Measurements from ENCODE around the gene AGAP1.

AGAP1 gene

DNA sequence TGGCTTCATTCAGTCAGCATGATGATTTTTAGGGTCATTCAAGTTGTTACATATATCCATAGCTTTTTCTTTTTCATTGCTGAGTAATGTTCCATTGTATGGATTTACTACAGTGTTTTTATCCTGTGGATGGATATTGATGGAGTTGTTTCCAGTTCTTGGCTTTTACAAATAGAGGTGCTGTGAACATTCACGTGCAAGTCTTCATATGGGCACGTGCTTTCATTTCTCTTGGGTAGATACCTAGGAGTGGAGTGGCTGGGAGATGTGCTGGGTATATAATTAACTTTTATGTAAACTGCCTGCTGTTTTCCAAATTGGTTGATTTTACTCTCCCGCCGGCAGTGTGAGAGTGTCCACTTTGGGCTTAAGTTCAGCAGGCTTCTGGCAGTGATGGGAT, 16.5 kb downstream of the AGAP1 start:
- H3K27me3 Mint-ChIP-seq = peaks cover 13% of the 10 kb centered on the region
- H3K36me3 Mint-ChIP-seq (ENCODE audit: low read depth) = no peaks in the 10 kb centered on the region
- peaks cover 2% of the 10 kb centered on the region for H3K9me3 Mint-ChIP-seq
- no peaks in the 10 kb centered on the region for H3K4me1 Mint-ChIP-seq
- ATAC-seq (no peak), DNase-seq (no peak)
- no peak overlapping the region for H3K4me3 Mint-ChIP-seq
- H3K27ac Mint-ChIP-seq = no peak overlapping the region

DNA sequence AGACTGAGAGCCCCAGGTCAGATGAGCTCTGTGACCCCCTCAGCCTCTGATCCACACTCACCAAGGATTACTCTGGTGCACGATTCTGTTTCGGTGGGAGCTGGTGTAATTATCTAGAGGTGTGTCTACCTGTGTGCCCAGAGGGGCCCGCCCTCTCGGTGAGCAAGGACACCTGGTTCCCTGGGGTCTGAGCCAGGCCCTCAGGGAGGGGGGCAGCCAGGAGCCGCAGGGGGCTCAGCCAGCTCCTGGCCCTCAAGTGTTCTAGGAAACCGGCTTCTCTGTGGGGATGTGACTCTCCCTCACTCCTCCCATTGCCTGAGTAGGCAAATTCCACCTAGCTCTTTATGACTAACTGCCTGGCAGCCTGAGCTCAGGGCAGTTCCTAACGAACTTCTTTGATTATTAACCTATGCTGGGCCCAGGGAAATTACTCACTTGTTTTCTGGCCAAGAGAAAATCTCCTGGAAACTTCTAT, 17.4 kb downstream of the AGAP1 start:
- Mint-ChIP-seq H3K36me3 (ENCODE audit: low read depth) (no peaks in the 10 kb centered on the region), H3K27me3 (peaks cover 10% of the 10 kb centered on the region), H3K27ac (no peak overlapping the region), H3K4me1 (no peaks in the 10 kb centered on the region), H3K9me3 (peaks cover 6% of the 10 kb centered on the region), H3K4me3 (no peak overlapping the region)
- ATAC-seq = no peak
- DNase-seq = no peak

DNA sequence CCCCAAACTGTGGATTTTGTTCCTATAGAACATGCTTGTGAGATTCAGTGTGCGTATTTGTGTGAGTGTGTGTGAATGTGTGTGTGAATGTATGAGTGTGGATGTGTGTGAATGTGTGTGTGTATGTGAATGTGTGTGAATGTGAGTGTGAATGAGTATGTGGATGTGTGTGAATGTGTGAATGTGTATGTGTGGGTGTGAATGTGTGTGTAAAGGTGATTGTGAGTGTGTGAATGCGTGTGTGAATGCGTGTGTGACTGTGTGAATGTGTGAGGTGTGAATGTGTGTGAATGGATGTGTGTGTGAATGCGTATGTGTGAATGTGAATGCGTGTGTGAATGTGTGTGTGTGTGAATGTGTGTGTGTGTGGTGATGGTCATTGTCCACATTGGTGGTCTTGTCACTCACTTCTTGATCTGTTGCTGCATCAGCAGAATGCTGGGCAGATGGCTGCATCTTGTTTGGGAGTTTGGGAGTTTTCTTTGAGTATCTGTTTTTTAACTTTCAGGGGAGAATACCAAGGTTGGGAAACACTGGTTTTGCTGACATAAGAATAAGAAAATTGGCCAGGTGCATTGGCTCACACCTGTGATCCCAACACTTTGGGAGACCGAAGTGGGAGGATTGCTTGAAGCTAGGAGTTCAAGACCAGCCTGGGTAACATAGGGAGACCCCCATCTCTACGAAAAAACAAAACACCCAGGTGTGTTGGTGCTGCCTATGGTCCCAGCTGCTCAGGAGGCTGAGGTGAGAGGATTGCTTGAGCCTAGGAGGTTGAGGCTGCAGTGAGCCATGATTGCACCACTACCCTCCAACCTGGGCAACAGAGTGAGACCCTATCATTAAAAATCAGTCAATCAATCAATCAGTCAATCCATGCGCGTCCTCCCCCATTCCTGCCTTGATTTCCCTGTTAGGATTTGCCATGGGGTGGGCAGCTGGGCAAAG, 18.2 kb downstream of the AGAP1 start:
- Mint-ChIP-seq H3K4me1 (no peaks in the 10 kb centered on the region), H3K27ac (no peak overlapping the region), H3K36me3 (ENCODE audit: low read depth) (no peaks in the 10 kb centered on the region), H3K27me3 (peaks cover 10% of the 10 kb centered on the region), H3K4me3 (no peak overlapping the region), H3K9me3 (peaks cover 6% of the 10 kb centered on the region)
- DNase-seq (no peak), ATAC-seq (no peak)

GRCh38 chr2:235512699-235513053, 18.8 kb downstream of the AGAP1 start:
- peaks cover 6% of the 10 kb centered on the region for H3K9me3 Mint-ChIP-seq
- H3K36me3 Mint-ChIP-seq (ENCODE audit: low read depth) = no peaks in the 10 kb centered on the region
- peaks cover 10% of the 10 kb centered on the region for H3K27me3 Mint-ChIP-seq
- no peak overlapping the region for H3K27ac Mint-ChIP-seq
- no peak overlapping the region for H3K4me3 Mint-ChIP-seq
- H3K4me1 Mint-ChIP-seq = no peaks in the 10 kb centered on the region
- ATAC-seq (no peak), DNase-seq (no peak)

GRCh38 chr2:235513984-235514626, 20.3 kb downstream of the AGAP1 start:
- Mint-ChIP-seq H3K9me3 (peaks cover 6% of the 10 kb centered on the region), H3K36me3 (ENCODE audit: low read depth) (no peaks in the 10 kb centered on the region), H3K4me1 (no peaks in the 10 kb centered on the region), H3K27ac (no peak overlapping the region), H3K27me3 (peaks cover 7% of the 10 kb centered on the region), H3K4me3 (no peak overlapping the region)
- no peak for ATAC-seq
- DNase-seq = no peak

GRCh38 chr2:235514627-235515363, 21.0 kb downstream of the AGAP1 start:
- DNase-seq (no peak), ATAC-seq (no peak)
- H3K36me3 Mint-ChIP-seq (ENCODE audit: low read depth) = no peaks in the 10 kb centered on the region
- H3K4me3 Mint-ChIP-seq = no peak overlapping the region
- no peak overlapping the region for H3K27ac Mint-ChIP-seq
- H3K4me1 Mint-ChIP-seq = no peaks in the 10 kb centered on the region
- H3K9me3 Mint-ChIP-seq = peaks cover 6% of the 10 kb centered on the region
- peaks cover 3% of the 10 kb centered on the region for H3K27me3 Mint-ChIP-seq

GRCh38 chr2:235515364-235515742, 21.5 kb downstream of the AGAP1 start:
- peaks cover 2% of the 10 kb centered on the region for H3K27me3 Mint-ChIP-seq
- no peaks in the 10 kb centered on the region for H3K4me1 Mint-ChIP-seq
- ATAC-seq = no peak
- no peak overlapping the region for H3K27ac Mint-ChIP-seq
- no peak for DNase-seq
- H3K36me3 Mint-ChIP-seq (ENCODE audit: low read depth) = no peaks in the 10 kb centered on the region
- peaks cover 6% of the 10 kb centered on the region for H3K9me3 Mint-ChIP-seq
- H3K4me3 Mint-ChIP-seq = no peak overlapping the region

- Mint-ChIP-seq H3K27ac (no peak overlapping the region), H3K27me3 (peaks cover 2% of the 10 kb centered on the region), H3K9me3 (peaks cover 6% of the 10 kb centered on the region), H3K4me1 (no peaks in the 10 kb centered on the region), H3K4me3 (no peak overlapping the region), H3K36me3 (ENCODE audit: low read depth) (no peaks in the 10 kb centered on the region)
- no peak for ATAC-seq
- no peak for DNase-seq
Observed at GRCh38 chr2:235515821-235516220, 22.0 kb downstream of the AGAP1 start.

GRCh38 chr2:235516257-235516656, 22.4 kb downstream of the AGAP1 start:
- no peak for DNase-seq
- Mint-ChIP-seq H3K9me3 (peaks cover 6% of the 10 kb centered on the region), H3K36me3 (ENCODE audit: low read depth) (no peaks in the 10 kb centered on the region), H3K4me1 (no peaks in the 10 kb centered on the region), H3K4me3 (no peak overlapping the region), H3K27ac (no peak overlapping the region), H3K27me3 (peaks cover 2% of the 10 kb centered on the region)
- no peak for ATAC-seq

DNA sequence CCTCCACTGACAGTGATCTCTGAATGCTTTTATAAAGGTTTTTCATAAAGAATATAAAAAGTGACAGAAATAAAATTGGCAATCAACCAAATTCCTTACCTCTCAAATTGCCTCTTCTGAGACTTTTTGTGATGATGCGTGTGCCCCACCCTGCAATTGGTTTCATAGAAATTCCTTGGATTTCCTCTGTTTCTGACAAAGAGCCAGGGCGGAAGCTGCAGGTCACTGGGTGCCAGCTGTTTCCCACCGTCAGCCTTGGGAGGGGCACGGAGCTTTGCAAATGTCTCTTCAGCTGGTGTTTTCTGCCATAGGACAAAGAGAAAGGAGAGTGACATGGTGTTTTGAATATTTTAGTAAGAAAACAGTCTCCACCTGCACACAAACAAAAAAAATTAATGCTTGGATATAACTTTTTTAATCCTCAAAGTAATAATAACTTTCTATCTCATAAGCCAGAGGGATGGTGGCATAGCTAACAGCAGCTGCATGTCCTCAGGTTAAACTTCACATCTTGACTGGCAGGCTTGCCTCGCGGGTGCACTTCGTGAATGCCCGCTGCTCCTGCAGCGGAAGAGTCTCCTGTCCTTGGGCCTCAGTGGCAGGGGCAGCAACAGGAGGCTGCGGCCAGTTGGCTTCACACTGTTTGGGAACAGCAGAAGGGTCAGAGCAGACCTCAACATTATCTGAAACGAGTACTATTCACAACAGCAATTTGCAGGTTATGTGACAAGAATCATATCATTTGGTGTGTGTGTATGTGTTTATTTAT, 24.7 kb downstream of the AGAP1 start:
- Mint-ChIP-seq H3K4me3 (no peak overlapping the region), H3K36me3 (ENCODE audit: low read depth) (no peaks in the 10 kb centered on the region), H3K27me3 (peaks cover 6% of the 10 kb centered on the region), H3K4me1 (no peaks in the 10 kb centered on the region), H3K9me3 (peaks cover 6% of the 10 kb centered on the region), H3K27ac (no peak overlapping the region)
- DNase-seq (no peak), ATAC-seq (no peak)

DNA sequence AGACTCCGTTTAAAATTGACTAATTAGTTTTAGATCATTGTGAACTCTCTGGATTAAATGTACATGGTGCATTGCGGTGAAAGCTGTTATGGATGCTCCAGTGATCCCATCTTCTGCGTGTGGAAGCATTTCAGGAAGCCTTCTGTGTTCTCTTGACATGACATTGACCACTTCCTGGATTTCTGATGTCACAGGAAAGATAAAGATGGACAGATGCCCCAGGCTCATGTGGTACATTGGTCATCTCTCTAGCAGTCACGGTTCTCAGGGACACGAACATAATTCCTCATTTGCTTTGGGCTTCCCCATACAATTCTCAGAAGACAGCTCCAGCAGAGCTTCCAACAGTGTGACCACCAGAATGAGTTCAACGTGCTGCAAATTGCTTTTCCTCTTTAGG, 26.9 kb downstream of the AGAP1 start:
- H3K4me1 Mint-ChIP-seq = no peaks in the 10 kb centered on the region
- DNase-seq (no peak), ATAC-seq (no peak)
- no peak overlapping the region for H3K4me3 Mint-ChIP-seq
- no peaks in the 10 kb centered on the region for H3K36me3 Mint-ChIP-seq (ENCODE audit: low read depth)
- H3K27me3 Mint-ChIP-seq = peaks cover 9% of the 10 kb centered on the region
- no peaks in the 10 kb centered on the region for H3K9me3 Mint-ChIP-seq
- no peak overlapping the region for H3K27ac Mint-ChIP-seq

- Mint-ChIP-seq H3K27ac (no peak overlapping the region), H3K4me1 (no peaks in the 10 kb centered on the region), H3K27me3 (peaks cover 10% of the 10 kb centered on the region), H3K9me3 (no peaks in the 10 kb centered on the region), H3K4me3 (no peak overlapping the region), H3K36me3 (ENCODE audit: low read depth) (no peaks in the 10 kb centered on the region)
- ATAC-seq (no peak), DNase-seq (no peak)
Observed at GRCh38 chr2:235521844-235522243, 28.0 kb downstream of the AGAP1 start.

DNA sequence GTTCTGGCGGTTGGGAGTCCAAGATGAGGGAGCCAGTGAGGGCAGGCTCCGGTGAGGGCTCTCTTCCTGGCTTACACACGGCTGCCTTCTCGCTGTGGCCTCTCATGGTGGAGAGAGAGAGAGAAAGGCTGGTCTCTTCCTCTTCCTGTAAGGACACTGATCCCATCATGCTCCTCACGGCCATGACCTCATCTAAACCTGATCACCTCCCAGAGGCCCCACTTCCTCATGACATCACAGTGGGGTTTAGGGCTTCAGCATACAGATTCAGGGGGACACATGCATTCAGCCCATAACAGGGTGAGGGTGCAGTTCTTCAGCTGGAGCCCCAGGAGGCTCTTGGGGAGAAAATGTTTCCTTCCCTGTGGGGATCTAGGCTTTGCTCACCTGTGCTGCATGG, 29.2 kb downstream of the AGAP1 start:
- no peaks in the 10 kb centered on the region for H3K9me3 Mint-ChIP-seq
- H3K4me3 Mint-ChIP-seq = no peak overlapping the region
- peaks cover 13% of the 10 kb centered on the region for H3K27me3 Mint-ChIP-seq
- ATAC-seq = no peak
- H3K36me3 Mint-ChIP-seq (ENCODE audit: low read depth) = no peaks in the 10 kb centered on the region
- no peaks in the 10 kb centered on the region for H3K4me1 Mint-ChIP-seq
- no peak for DNase-seq
- no peak overlapping the region for H3K27ac Mint-ChIP-seq

DNA sequence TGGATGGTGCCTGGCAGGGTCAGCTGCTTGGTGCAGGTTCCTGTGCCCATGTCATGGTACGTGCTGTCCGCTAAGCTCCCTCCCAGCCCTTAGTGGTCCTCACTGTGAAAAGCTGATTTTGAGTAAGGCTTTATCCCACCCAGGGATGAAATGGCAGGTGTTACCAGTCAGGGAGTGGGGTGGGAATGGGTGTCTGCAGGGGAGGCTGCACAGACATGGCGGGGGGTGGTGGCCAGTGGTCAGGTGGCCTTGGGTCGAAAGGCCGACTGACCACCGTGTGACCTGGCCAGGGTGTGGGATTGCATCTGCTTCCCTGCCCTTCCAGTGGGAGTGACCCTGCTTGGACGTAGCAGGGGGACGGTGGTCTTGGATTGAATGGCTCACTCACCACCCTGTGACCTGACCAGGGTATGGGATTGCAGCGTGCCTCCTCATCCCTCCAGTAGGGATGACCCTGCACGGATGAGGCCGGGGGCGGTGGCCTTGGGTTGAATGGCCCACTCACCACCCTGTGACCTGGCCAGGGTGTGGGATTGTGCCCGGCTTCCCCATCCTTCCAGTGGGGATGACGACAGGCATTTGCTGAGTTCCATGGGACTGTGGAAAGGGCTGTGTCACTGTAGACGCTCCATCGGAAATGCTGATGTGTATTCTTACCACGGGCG, 29.8 kb downstream of the AGAP1 start:
- H3K36me3 Mint-ChIP-seq (ENCODE audit: low read depth) = no peaks in the 10 kb centered on the region
- DNase-seq (no peak), ATAC-seq (no peak)
- no peaks in the 10 kb centered on the region for H3K4me1 Mint-ChIP-seq
- H3K27me3 Mint-ChIP-seq = peaks cover 13% of the 10 kb centered on the region
- no peak overlapping the region for H3K27ac Mint-ChIP-seq
- no peaks in the 10 kb centered on the region for H3K9me3 Mint-ChIP-seq
- no peak overlapping the region for H3K4me3 Mint-ChIP-seq
